Fibroblast of lung (primary cell): Measurements from ENCODE around the gene KREMEN1.

Experiments used
- EZH2 ChIP-seq: IDR thresholded peaks from 2 replicates; pipeline ENCODE4 v1.5.1; 2012; ENCODE audit warnings: low read length, control low read depth, mild to moderate bottlenecking; ENCODE audit errors: missing control alignments
- TF ChIP-seq, protein P1 (sequence below), 2 donors: IDR thresholded peaks in 1 of 2; conservative IDR thresholded peaks in 1 of 2; 1 replicate in 1 of 2; 2 replicates in 1 of 2; pipeline ENCODE4 v1.5.1; 2011 to 2012; ENCODE audit warnings: low read length in 2 of 2, control low read depth in 1 of 2, inconsistent platforms in 1 of 2, low read depth in 1 of 2, mild to moderate bottlenecking in 1 of 2

DNA sequence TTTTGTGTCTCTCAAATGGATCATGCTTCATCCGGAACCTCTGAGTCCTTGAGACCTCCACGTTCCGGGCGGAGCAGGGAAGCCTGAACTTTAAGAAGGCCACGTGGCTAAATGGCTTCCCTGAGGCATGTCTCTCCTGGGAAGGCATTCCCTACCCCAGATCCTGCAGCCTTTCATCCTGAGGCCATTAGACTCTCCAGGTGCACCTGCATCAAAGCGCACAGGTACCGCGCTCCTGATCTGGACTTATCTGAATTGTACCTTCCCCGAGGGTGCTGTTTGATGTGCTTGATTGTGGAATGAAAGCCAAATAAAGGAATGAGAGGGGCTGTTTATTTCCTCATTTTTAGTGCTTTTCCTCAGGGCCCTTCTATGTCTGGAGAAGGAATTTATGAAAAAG lies 33.7 kb upstream of the KREMEN1 start:
- TF ChIP-seq, protein P1, sequence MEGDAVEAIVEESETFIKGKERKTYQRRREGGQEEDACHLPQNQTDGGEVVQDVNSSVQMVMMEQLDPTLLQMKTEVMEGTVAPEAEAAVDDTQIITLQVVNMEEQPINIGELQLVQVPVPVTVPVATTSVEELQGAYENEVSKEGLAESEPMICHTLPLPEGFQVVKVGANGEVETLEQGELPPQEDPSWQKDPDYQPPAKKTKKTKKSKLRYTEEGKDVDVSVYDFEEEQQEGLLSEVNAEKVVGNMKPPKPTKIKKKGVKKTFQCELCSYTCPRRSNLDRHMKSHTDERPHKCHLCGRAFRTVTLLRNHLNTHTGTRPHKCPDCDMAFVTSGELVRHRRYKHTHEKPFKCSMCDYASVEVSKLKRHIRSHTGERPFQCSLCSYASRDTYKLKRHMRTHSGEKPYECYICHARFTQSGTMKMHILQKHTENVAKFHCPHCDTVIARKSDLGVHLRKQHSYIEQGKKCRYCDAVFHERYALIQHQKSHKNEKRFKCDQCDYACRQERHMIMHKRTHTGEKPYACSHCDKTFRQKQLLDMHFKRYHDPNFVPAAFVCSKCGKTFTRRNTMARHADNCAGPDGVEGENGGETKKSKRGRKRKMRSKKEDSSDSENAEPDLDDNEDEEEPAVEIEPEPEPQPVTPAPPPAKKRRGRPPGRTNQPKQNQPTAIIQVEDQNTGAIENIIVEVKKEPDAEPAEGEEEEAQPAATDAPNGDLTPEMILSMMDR (conservative IDR thresholded peaks at IDR 0.05 in 1 of 2, IDR thresholded peaks at IDR 0.05 in 1 of 2; ENCODE audit: low read depth in 1 of 2, low read length in 2 of 2) = no peak
- TF ChIP-seq EZH2 = no peak
